H1 (cell line): ENCODE measurements around the gene GPSM1. TPM values are rescaled to one million over a fixed set of nuclear protein-coding genes. Genes with fewer than 3 reads are reported as not detected.

Source experiments
- CTCF ChIA-PET: fragments of 300-600 bp; sonication (Branson Sonifier 250); formaldehyde crosslinking; loops from one replicate; lab custom pipeline; 2021; ENCODE audit not compliant: partially characterized antibody; lab: Charles Lee
- POLR2A ChIA-PET: fragments of 300-600 bp; sonication (Branson Sonifier 250); formaldehyde crosslinking; loops from one replicate; lab custom pipeline; 2021; ENCODE audit warnings: inconsistent platforms; ENCODE audit not compliant: partially characterized antibody; lab: Charles Lee
- DNase-seq, 2 experiments: peaks; one replicate each; pipeline versions ENCODE4 v3.0.0 to v3.0.0-alpha.2; 2010 to 2022; ENCODE audit warnings: low spot score in 2 of 2, low read depth in 1 of 2, mixed read lengths in 1 of 2
- FAIRE-seq: peaks from 2 replicates; lab custom pipeline; 2011; peaks lifted over from hg19 to GRCh38; lab: Jason Lieb, UNC
- H2AFZ ChIP-seq: 2 replicates; pipeline ENCODE4 v1.8.1; 2012; ENCODE audit warnings: low read length, inconsistent platforms
- H2AK5ac ChIP-seq: 2 replicates; pipeline ENCODE4 v1.6.1; 2013; ENCODE audit warnings: low read depth, low read length
- H2BK120ac ChIP-seq: replicated peaks from 2 replicates; pipeline ENCODE3; 2013; ENCODE audit warnings: low read depth, low read length, inconsistent platforms
- H2BK12ac ChIP-seq: 2 replicates; pipeline ENCODE4 v1.6.1; 2013; ENCODE audit warnings: low read depth, low read length
- H2BK15ac ChIP-seq: 2 replicates; pipeline ENCODE4 v1.6.1; 2013; ENCODE audit warnings: low read length
- H2BK20ac ChIP-seq: 2 replicates; pipeline ENCODE4 v1.6.1; 2013; ENCODE audit warnings: low read length
- H2BK5ac ChIP-seq: 2 replicates; pipeline ENCODE4 v1.6.1; 2013; ENCODE audit warnings: low read depth, low read length
- H3K14ac ChIP-seq: 2 replicates; pipeline ENCODE4 v1.6.1; 2013; ENCODE audit warnings: inconsistent platforms; ENCODE audit not compliant: insufficient read length
- H3K18ac ChIP-seq: 2 replicates; pipeline ENCODE4 v1.6.1; 2013; ENCODE audit warnings: low read length; ENCODE audit errors: extremely low read depth
- H3K23ac ChIP-seq: 2 replicates; pipeline ENCODE4 v1.6.1; 2013; ENCODE audit warnings: inconsistent platforms; ENCODE audit not compliant: insufficient read length
- H3K23me2 ChIP-seq: 2 replicates; pipeline ENCODE4 v1.6.1; 2013; ENCODE audit warnings: low read depth, low read length
- H3K27ac ChIP-seq: 2 replicates; pipeline ENCODE4 v1.6.1; 2011; ENCODE audit warnings: low read depth, low read length, inconsistent platforms
- H3K27me3 ChIP-seq, 4 experiments: replicated peaks in 1 of 4; 1 replicate in 1 of 4; 2 replicates in 3 of 4; pipeline versions ENCODE4 v1.6.1 to v1.8.1; 2011 to 2013; ENCODE audit warnings: low read length in 3 of 4, mild to moderate bottlenecking in 3 of 4, inconsistent platforms in 2 of 4, mixed read lengths in 2 of 4, moderate library complexity in 1 of 4; ENCODE audit not compliant: control insufficient read depth in 3 of 4, insufficient read depth in 3 of 4; ENCODE audit errors: extremely low read depth in 1 of 4
- H3K36me3 ChIP-seq, 4 experiments: 2 replicates each; pipeline versions ENCODE4 v1.6.1 to v1.8.1; 2011 to 2013; ENCODE audit warnings: mild to moderate bottlenecking in 4 of 4, low read length in 3 of 4, moderate library complexity in 2 of 4, control low read depth in 1 of 4, inconsistent platforms in 1 of 4; ENCODE audit not compliant: insufficient read depth in 4 of 4, control insufficient read depth in 2 of 4
- H3K4ac ChIP-seq: replicated peaks from 2 replicates; pipeline ENCODE3; 2013; ENCODE audit warnings: low read length, low read depth, mixed read lengths, inconsistent platforms; ENCODE audit not compliant: insufficient read length
- H3K4me1 ChIP-seq, 4 experiments: replicated peaks in 1 of 4; 1 replicate in 1 of 4; 2 replicates in 3 of 4; pipeline versions ENCODE4 v1.6.1 to v1.8.1; 2011 to 2013; ENCODE audit warnings: low read length in 3 of 4, inconsistent platforms in 2 of 4, mixed read lengths in 1 of 4; ENCODE audit not compliant: insufficient read depth in 4 of 4, control insufficient read depth in 3 of 4
- H3K4me2 ChIP-seq, 2 experiments: 2 replicates each; pipeline versions ENCODE4 v1.6.1 to v1.8.1; 2011 to 2013; ENCODE audit warnings: low read depth in 2 of 2, low read length in 2 of 2, control low read depth in 1 of 2, inconsistent platforms in 1 of 2, mild to moderate bottlenecking in 1 of 2; ENCODE audit not compliant: insufficient read depth in 1 of 2
- H3K4me3 ChIP-seq, 4 experiments: fragments of 200-600, 300-600 bp in 1 of 4; sonication (generic), shearing (Covaris generic), sonication (Bioruptor Twin) in 1 of 4; 2 replicates each; pipeline versions ENCODE4 v1.5.1 to v1.8.1; 2011 to 2016; ENCODE audit warnings: low read length in 4 of 4, low read depth in 3 of 4, control low read depth in 2 of 4, inconsistent platforms in 2 of 4, mild to moderate bottlenecking in 2 of 4, mixed read lengths in 1 of 4, moderate library complexity in 1 of 4; ENCODE audit not compliant: insufficient read depth in 2 of 4; ENCODE audit errors: extremely low read depth in 1 of 4
- H3K56ac ChIP-seq: replicated peaks from 2 replicates; pipeline ENCODE3; 2013; ENCODE audit warnings: low read depth, mild to moderate bottlenecking, mixed read lengths, low read length, inconsistent platforms; ENCODE audit not compliant: insufficient read length
- H3K79me1 ChIP-seq: 2 replicates; pipeline ENCODE4 v1.6.1; 2013; ENCODE audit warnings: low read depth, low read length, control low read depth
- H3K79me2 ChIP-seq, 2 experiments: 2 replicates each; pipeline versions ENCODE4 v1.6.1 to v1.8.1; 2012 to 2013; ENCODE audit warnings: low read length in 2 of 2, mild to moderate bottlenecking in 2 of 2, inconsistent platforms in 1 of 2; ENCODE audit not compliant: insufficient read depth in 2 of 2, control insufficient read depth in 1 of 2
- H3K9ac ChIP-seq, 4 experiments: replicated peaks in 1 of 4; 1 replicate in 1 of 4; 2 replicates in 3 of 4; pipeline versions ENCODE4 v1.6.1 to v1.8.1; 2011 to 2013; ENCODE audit warnings: low read depth in 3 of 4, low read length in 3 of 4, control low read depth in 2 of 4, mild to moderate bottlenecking in 2 of 4, moderate library complexity in 2 of 4, inconsistent platforms in 1 of 4; ENCODE audit errors: extremely low read depth in 1 of 4
- H3K9me3 ChIP-seq, 2 experiments: 2 replicates each; pipeline versions ENCODE4 v1.6.1 to v1.8.1; 2012 to 2013; ENCODE audit warnings: mild to moderate bottlenecking in 2 of 2, moderate library complexity in 2 of 2, control low read depth in 1 of 2, inconsistent platforms in 1 of 2, low read depth in 1 of 2, low read length in 1 of 2, mixed read lengths in 1 of 2; ENCODE audit not compliant: insufficient read depth in 2 of 2
- H4K20me1 ChIP-seq, 2 experiments: replicated peaks in 1 of 2; 2 replicates each; pipeline versions ENCODE3 to v1.8.1; 2011 to 2013; ENCODE audit warnings: inconsistent platforms in 2 of 2, low read length in 2 of 2, mild to moderate bottlenecking in 1 of 2; ENCODE audit not compliant: insufficient read depth in 2 of 2, control insufficient read depth in 1 of 2
- H4K5ac ChIP-seq: 2 replicates; pipeline ENCODE4 v1.6.1; 2013; ENCODE audit warnings: low read length, low read depth, mixed read lengths, inconsistent platforms; ENCODE audit not compliant: insufficient read length
- H4K8ac ChIP-seq: 2 replicates; pipeline ENCODE4 v1.8.0; 2013; ENCODE audit warnings: mild to moderate bottlenecking, moderate library complexity, low read length, inconsistent platforms; ENCODE audit not compliant: insufficient read depth; ENCODE audit errors: extremely low read depth
- H4K91ac ChIP-seq: replicated peaks from 2 replicates; pipeline ENCODE3; 2013; ENCODE audit warnings: low read length, mixed read lengths, inconsistent platforms; ENCODE audit not compliant: insufficient read length
- HDAC6 ChIP-seq: IDR thresholded peaks from one replicate; pipeline ENCODE4 v1.7.1; 2012; ENCODE audit warnings: low read depth, mild to moderate bottlenecking, inconsistent platforms, low read length, moderate library complexity
- PHF8 ChIP-seq: fragments of 200-600 bp; sonication (generic); conservative IDR thresholded peaks from 2 replicates; pipeline ENCODE4 v1.7.1; 2012; ENCODE audit warnings: low read depth, mild to moderate bottlenecking, inconsistent platforms, low read length, moderate library complexity
- WGBS, 2 experiments: shearing (Covaris generic) in 1 of 2; methylation state at CpG; one replicate each; pipeline versions ENCODE4 v1.1.6 to v1.1.7; 2013 to 2015; ENCODE audit warnings: low lambda C conversion rate in 2 of 2, mixed read lengths in 2 of 2, inconsistent platforms in 1 of 2, low coverage in 1 of 2, missing lambda C conversion rate in 1 of 2; ENCODE audit not compliant: insufficient replicate concordance in 2 of 2, insufficient coverage in 1 of 2, insufficient read length in 1 of 2; ENCODE audit errors: extremely low coverage in 1 of 2, missing lambda C conversion rate in 1 of 2; 5-methylcytosine and 5-hydroxymethylcytosine counted together
- polyA plus RNA-seq, 7 experiments: library from polyadenylated mRNA; depleted of rRNA in 3 of 7; stranded (reverse) in 5 of 7; unstranded in 2 of 7; fragments of >200 nt in 5 of 7; fragments of 200-250 nt in 2 of 7; gene quantifications; 1 replicate in 5 of 7; 2 replicates in 1 of 7; 4 replicates in 1 of 7; pipeline versions ENCODE4 v1.2.1 to v1.2.3, GENCODE V29; 2011 to 2013; ENCODE audit warnings: missing spikeins in 2 of 7, mixed read lengths in 2 of 7
- total RNA-seq: library from RNA; stranded (reverse); fragmentation: NEBNext Ultra II Directional; extraction: Animal tissue kit (Norgen Biotek cat#: 25700); gene quantifications from 2 replicates; pipeline ENCODE4 v1.2.1, GENCODE V29; 2021

The GPSM1 gene
- total and polyA plus RNA-seq, 2 of the 8 experiments (the other 6 are each of a cell fraction or from before 2014, with no cell fraction given): 12.8 to 18.0 TPM

DNA sequence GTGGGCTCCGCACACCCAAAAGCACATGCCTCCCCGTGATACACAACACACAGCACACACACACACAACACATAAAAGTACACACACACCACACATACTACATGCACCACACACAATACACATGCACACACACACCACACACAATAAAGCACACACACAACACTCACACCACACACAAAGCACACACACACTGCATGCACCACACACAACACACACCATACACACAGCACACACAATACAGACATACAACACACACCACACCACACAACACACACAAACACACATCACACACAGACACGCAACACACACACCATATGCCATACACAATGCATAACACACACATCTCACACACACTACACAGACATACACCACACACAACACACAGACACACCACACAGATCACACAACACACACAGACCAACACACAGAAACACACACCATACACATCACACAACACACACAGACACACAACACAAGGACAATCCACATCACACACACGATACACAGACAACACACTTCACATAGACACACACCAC lies 20.1 kb upstream of the GPSM1 start:
- CTCF ChIA-PET: no interaction called here

More for the DNA sequence above, 20.1 kb upstream of the GPSM1 start:
- WGBS, 2 experiments: 85% methylated on average over 4 of the region's 4 CpGs; no CpG with 5 or more reads in 1 of the 2 experiments
- Histone ChIP-seq H2AK5ac (peak overlapping the region; percentile 96; the same call in 1 of the 2 replicates), H3K4me1 (no peaks in the 10 kb centered on the region; a peak in 1 of 7 replicates), H3K56ac (peak overlapping the region; percentile 93), H4K20me1 (peaks cover 0 to 20% of the 10 kb centered on the region in 2 experiments), H4K5ac (no peak overlapping the region), H2BK20ac (peak overlapping the region; percentile 18; the same call in 1 of the 2 replicates), H3K9me3 (no peaks in the 10 kb centered on the region), H3K23ac (no peak overlapping the region), H3K79me1 (no peaks in the 10 kb centered on the region; the same call in 1 of the 2 replicates), H3K23me2 (peaks cover 25% of the 10 kb centered on the region), H3K36me3 (no peaks in the 10 kb centered on the region; a peak in 1 of 8 replicates), H3K27me3 (no peaks in the 10 kb centered on the region; a peak in 1 of 7 replicates), H3K27ac (no peak overlapping the region), H2BK120ac (no peak overlapping the region), H2AFZ (no peak overlapping the region), H2BK12ac (peak overlapping the region; percentile 77; the same call in 1 of the 2 replicates), H3K18ac (no peak overlapping the region), H2BK15ac (peak overlapping the region; percentile 50), H3K4me3 (no peak overlapping the region), H4K91ac (peak overlapping the region; percentile 29), H3K14ac (no peak overlapping the region), H3K79me2 (no peaks in the 10 kb centered on the region), H3K4me2 (no peak overlapping the region), H2BK5ac (no peak overlapping the region), H4K8ac (no peak overlapping the region), H3K9ac (no peak overlapping the region; a peak in 1 of 7 replicates), H3K4ac (peak overlapping the region; percentile 55)
- POLR2A ChIA-PET: no interaction called here
- TF ChIP-seq PHF8 (no peak), HDAC6 (peak; percentile 80)
- DNase-seq: no peak
- FAIRE-seq: no peak
